GM21447 (cell line): Measurements from ENCODE around the gene TRAF3IP1.

Source experiments
- ATAC-seq: cut with Tn5 transposase; IDR thresholded peaks from one replicate; pipeline ENCODE4 v1.9.1; 2021; ENCODE audit not compliant: unreplicated experiment

TRAF3IP1 gene

GRCh38 chr2:238423561-238424312 lies 103.4 kb downstream of the TRAF3IP1 start:
- no peak for ATAC-seq

DNA sequence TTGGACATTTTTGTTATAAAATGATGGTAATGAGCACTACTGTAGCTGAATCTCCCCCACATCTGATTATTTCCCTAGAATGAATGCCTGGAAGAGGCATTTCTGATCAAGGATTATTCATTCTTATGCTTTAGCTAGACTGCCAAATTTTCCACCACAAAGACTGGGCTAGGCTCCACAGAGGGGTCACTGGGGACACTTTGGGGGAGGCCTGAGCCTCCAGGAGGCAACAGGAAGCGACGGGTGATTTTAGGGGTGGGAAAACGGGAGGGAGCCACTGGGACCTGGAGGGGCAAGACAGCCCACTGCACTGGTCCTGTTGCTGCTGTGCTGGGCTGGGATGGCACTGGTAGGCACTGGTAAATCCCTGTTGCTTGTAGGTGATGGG lies 104.0 kb downstream of the TRAF3IP1 start:
- ATAC-seq, result no peak

DNA sequence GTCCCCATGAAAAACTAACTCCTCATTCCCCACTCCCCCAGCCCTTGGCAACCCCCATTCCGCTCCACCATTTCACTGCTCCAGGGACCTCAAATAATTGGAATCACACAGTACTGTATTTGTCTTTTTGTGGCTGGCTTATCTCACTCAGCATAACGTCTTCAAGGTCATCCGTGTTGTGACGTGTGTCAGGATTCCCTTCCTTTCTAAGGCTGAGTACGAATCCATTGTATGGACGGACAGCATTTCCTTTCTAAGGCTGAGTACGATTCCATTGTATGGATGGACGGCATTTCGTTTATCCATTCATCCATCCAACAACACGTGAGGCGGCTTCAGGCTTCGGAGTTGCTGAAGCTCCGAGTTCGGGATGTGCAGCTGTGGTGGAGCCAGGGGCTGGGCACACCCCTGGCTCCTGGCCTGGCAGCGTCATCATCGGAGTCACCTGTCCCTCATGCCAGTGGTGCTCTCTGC lies 105.2 kb downstream of the TRAF3IP1 start:
- ATAC-seq, result no peak

- ATAC-seq, result no peak
These were observed 105.8 kb downstream of the TRAF3IP1 start for GRCh38 chr2:238425979-238426567.

DNA sequence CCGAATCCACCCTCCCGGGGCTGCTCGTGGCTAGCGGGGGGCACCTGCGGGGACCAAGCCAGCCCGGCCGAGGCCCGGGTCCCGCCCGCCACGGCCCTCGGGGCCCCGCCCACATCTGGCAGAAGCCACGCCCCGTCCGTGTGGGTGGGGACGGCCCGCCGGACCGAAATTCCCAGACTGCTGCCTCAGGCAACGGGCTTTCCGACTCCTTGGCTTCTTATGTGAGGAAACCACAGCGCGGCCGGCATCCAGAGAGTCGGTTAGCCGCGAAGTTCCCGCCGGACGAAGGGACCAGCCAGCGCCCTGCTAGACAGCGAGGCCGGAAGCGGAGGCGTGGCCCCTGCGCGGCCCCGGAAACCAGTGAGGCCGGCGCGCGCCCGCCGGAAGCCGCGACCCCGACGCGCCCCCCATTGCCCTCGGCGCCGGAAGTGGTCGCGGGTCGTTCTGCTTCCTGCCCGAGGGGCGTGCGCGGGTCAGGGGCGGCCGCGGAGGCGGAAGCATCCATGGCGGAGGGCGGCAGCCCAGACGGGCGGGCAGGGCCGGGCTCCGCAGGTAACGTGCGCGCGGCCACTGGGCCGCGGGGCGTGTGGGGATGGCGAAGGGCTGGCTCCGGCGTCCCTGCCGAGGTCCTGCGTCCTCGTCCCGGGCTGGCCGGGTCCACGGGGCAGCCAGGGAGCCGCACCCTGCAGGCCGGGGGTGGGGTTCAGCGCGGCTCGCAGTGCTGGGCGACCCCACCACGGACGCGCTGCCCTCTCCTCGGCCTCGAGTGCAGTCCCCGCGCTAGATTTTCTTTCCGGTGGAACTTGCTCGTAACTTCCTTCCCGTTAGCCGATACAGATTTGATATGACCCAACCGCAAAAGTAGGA lies 106.5 kb downstream of the TRAF3IP1 start, which contains the start of gene ASB1:
ASB1 (plus strand) TSS at position 360 of the 867 bp plus-strand sequence; CDS start at position 504, 144 bp downstream.
- peak; percentile 76 for ATAC-seq

DNA sequence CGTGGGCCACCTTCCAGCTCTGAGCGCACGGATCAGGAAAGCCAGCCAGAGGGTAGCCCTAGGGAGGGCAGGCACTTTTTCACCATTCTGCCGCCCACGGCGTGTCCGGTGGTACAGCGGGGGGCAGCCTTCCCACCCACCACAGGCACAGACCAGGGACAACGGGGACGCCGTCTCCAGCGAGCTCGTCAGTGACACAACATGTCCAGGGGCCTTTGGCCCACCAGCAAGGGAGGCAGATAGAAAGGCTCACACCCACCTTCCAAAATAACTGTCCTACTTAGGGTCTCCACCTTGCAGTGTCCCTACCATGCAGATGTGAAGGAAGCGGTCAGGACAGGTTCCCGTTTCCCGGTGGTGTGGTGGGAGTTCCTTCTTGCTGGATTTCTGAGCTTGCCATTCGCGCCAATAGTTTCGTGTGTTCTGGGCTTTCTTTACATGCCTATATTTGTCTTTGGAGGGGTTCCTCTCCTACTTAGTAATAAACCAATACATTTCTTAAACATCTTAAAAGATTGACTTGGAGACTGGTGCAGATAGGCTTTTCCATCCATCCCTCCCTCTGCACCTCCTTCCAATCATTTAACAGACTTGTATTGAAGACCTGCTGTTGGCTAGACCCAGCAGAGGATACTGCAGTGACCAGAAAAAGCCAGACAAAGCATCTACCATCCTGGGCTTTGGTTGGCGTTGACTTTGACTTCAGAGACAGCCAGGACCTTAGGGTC lies 107.3 kb downstream of the TRAF3IP1 start:
- no peak for ATAC-seq

DNA sequence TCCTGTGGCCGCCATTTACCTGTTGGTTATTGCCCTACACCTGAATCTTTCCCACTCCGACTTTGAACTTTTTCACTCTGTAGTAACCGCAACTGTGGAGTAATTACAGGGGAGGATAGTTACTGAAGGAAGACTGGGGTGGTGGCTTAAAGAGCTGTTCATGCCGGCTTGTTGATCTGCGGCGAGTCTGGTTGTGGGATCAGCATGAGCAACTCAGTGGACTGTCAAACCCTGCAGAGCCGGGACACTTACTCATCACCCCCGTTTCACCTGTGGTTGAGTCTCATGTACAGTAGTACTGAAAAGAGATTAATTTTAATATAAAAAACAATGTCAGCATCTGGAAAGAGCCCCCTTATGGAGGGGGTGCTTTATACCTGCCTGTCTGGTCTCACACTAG lies 108.5 kb downstream of the TRAF3IP1 start:
- ATAC-seq, result no peak

GRCh38 chr2:238430781-238431180 lies 110.5 kb downstream of the TRAF3IP1 start:
- no peak for ATAC-seq

DNA sequence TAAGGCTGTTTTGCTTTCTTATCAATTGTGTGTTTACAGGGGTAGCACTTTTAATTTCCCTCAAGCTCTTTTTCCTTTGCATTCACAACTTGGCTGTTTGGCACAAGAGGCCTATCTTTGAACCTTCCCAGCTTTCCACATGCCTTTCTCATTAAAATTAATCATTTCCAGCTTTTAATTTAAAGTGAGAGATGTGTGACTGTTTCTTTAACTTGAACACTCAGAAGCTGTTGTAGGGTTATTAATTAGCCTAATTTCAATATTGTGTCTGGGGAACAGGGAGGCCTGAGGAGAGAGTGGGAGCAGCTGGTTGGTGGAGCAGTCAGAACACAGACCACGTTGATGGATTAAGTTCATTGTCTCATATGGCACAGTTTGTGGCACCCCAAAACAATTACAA lies 111.1 kb downstream of the TRAF3IP1 start:
- no peak for ATAC-seq

DNA sequence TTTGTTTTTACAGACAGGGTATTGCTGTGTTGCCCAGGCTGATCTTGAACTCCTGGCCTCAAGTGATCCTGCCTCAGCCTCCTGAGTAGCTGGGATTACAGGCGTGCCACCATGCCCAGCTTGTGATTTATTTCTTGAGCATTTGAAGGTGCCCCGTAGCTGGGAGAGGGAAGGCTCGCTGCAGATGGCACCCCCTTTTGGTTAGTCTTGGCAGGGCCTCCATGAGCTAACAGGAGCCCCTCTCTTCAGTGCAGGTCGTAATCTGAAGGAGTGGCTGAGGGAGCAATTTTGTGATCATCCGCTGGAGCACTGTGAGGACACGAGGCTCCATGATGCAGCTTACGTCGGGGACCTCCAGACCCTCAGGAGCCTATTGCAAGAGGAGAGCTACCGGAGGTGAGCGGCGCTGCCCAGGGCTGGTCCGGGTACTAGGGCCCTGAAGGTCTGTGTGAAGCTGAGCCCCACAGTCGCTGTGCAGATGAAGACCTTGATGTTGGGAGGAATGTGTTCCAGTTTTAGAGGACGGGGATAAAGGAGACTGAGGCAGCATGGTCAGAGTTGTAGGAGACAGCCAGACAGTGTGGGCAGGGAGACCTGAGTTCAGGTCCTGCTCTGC lies 113.1 kb downstream of the TRAF3IP1 start:
- no peak for ATAC-seq

DNA sequence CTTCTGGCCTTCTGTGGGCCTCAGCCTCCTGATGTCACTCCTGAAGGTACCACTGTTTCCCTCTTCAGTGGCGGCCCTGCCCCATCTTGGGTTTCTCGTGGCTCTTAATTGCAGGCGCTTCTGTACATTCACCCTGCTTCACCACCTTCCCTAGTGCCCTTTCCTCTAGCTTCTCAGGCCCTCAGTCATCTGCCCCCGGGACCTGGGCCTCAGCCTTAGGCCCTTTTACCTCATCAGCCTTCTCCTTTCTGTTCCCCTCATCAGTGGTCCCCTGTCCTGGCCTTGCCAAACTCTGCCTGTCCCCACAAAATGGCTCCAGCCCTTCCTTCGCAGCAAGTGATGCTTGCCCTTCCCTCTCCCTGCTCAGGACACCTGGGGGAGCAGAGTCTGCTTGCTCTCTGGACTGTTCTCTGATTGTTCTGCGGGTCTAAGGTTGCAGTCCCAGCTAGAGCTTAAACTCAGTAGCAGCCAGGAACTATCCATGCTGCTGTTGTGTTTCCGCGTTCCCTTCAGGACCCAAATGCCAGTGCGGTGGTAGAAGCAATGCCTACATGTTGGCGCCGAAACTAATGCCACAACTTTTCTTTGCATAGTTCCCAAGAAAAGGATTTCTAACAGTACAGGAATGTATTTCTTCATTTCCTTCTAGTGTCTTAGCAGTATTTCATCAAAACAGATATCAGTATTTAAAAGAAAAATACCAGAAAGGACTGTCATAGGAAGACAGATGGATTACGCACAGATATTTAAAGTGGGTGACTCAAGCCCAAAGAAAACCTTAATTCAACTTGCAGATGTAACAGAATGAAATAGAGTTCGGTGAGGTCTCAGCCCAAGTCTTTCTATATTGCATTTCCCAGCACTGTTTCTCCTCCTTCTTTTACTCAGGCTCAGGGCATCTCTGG lies 113.9 kb downstream of the TRAF3IP1 start:
- no peak for ATAC-seq

- ATAC-seq, result no peak
These were observed 114.8 kb downstream of the TRAF3IP1 start for GRCh38 chr2:238434846-238435751.

DNA sequence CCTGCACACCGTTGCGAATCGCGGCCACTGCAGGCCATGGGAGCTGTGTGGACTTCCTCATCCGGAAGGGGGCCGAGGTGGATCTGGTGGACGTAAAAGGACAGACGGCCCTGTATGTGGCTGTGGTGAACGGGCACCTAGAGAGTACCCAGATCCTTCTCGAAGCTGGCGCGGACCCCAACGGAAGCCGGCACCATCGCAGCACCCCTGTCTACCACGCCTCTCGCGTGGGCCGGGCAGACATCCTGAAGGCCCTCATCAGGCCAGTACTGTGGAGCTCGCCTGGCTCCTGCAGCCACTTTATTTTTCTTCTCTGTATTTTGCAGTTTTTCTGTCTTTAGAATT lies 115.4 kb downstream of the TRAF3IP1 start:
- ATAC-seq, result no peak

DNA sequence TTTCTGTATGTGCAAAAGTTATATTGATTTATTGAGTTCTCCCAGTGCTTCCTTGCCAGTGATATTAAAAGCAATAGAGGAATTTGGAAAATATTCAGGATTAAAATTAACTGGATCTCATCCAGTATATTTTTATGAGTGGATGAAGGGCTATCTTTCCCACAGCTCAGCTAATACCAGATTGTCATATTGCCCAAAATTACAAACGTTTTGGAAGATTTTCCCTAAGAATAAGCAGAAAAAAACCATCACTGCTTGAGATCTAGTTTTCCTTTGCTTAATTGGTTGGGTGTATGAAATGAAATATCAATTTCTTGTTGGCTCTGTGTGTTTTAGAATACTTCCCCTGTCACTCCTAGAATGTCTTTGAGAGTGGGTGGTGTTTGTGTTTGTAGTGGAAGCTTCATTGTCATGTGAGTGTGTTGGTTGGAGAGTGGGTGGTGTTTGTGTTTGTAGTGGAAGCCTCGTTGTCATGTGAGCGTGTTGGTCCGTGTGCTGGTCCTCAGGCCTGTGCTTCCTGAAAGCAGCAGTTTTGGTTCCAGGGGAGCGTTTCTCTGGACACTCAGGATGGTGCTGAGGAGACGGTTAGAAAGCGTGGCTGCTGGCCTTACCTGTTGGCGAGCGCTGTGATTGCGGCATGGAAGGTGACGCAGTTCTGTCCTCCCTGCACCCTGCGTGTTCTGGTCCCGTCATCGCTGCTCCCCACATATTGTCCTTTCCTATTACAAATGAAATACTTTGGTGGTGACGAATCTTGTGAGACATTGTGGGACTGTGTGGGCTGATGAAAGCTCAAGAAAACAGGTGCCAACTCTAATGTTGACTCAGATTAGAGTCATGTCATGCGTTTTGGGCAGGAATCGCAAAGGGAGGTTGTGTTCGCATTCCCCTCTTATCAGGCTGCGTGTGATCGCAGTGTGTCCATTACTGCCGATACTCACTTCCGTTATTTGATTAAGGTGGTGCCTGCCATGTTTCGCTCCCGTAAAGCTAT lies 118.8 kb downstream of the TRAF3IP1 start:
- no peak for ATAC-seq

DNA sequence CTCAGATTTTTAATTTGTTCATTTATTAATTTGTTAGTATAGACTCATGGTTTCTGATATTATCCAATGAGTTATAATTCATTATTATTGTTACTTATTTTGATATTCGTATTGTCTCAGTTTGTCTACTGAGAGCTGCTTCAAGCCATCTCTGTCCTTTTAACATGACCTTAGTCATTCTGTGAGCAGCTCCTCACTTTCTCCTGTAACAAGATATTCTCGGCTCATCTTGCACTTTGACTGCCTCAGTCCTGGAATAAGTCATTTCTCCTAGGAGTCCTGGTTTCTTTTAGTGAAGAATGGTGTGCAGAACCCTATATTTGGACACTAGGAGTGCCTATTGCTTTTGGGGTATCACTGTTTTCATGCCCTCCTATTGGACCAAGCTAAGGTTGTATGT lies 119.6 kb downstream of the TRAF3IP1 start:
- ATAC-seq, result no peak

DNA sequence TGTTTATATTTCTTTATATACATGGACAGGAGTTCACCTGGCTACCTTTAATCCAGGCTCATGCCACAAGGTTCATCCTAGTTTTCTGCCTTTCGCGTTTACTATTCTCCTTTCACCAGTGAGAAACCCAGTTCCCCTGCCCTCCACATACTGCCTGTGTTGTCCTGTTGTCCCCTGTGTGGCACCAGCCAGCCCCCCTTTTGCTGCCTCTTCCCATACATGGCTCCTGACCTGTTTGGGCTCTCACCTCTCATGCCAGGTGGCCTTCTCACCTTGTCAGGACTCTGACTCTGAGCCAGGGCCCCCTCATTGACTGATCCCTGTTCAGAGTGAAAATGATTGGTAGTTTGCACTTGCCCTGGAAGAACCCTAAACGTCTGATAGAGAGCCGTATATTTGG lies 120.0 kb downstream of the TRAF3IP1 start:
- no peak for ATAC-seq

GRCh38 chr2:238440767-238441166 lies 120.4 kb downstream of the TRAF3IP1 start:
- ATAC-seq, result no peak
